ENCODE measurements around the gene HIVEP3.
A peak's percentile ranks its signal among the peaks of the same experiment; 100 is the strongest.

DNA sequence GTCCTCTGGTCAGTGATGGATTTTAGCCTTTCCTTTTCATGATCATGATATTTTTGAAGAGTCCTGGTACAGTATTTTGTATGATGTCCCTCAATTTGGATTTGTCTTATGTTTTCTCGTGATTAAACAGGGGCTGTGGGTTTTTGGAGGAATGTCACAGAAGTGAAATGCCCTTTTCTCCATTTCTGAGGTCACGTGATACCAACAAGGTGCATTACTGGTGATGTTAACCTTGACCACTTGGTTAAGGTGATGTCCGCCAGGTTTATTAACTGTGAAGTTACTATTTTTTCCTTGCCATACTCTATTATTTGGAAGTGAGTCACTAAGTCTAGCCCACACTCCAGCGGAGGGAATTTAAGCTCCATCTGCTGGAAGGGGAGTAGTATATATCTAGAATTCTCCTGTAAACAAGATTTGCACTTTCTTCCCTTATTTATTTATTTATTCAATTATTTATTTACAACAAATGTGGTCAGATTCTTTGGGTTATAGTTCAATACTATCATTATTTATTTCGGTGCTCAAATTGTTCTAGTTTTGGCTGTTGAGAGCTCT lies 123.4 kb downstream of the HIVEP3 start:
- TF ChIP-seq YY1 (IDR thresholded peaks at IDR 0.05; ENCODE audit: low read depth) (no peak), SIN3A (IDR thresholded peaks at IDR 0.05; ENCODE audit: borderline replicate concordance, low read depth, low read length) (no peak)
- TF ChIP-seq, protein P1, sequence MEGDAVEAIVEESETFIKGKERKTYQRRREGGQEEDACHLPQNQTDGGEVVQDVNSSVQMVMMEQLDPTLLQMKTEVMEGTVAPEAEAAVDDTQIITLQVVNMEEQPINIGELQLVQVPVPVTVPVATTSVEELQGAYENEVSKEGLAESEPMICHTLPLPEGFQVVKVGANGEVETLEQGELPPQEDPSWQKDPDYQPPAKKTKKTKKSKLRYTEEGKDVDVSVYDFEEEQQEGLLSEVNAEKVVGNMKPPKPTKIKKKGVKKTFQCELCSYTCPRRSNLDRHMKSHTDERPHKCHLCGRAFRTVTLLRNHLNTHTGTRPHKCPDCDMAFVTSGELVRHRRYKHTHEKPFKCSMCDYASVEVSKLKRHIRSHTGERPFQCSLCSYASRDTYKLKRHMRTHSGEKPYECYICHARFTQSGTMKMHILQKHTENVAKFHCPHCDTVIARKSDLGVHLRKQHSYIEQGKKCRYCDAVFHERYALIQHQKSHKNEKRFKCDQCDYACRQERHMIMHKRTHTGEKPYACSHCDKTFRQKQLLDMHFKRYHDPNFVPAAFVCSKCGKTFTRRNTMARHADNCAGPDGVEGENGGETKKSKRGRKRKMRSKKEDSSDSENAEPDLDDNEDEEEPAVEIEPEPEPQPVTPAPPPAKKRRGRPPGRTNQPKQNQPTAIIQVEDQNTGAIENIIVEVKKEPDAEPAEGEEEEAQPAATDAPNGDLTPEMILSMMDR (IDR thresholded peaks at IDR 0.05) = peak; percentile 47
- TF ChIP-seq, protein P2, sequence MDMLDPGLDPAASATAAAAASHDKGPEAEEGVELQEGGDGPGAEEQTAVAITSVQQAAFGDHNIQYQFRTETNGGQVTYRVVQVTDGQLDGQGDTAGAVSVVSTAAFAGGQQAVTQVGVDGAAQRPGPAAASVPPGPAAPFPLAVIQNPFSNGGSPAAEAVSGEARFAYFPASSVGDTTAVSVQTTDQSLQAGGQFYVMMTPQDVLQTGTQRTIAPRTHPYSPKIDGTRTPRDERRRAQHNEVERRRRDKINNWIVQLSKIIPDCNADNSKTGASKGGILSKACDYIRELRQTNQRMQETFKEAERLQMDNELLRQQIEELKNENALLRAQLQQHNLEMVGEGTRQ (IDR thresholded peaks at IDR 0.05; ENCODE audit: borderline replicate concordance, low read depth, low read length) = no peak
